Liver (tissue), 9 donors: Measurements from ENCODE around the gene EEF2K. TPM values are rescaled to one million over a fixed set of nuclear protein-coding genes. Genes with fewer than 3 reads are reported as not detected.
A peak's percentile ranks its signal among the peaks of the same experiment; 100 is the strongest.

ENCODE experiments used
- DNase-seq: peaks from one replicate; pipeline ENCODE4 v3.0.0-alpha.2; 2017; ENCODE audit warnings: low spot score
- H3K27ac ChIP-seq, 2 donors: one replicate each; pipeline ENCODE4 v1.7.0; 2013; ENCODE audit warnings: inconsistent platforms in 2 of 2, low read length in 2 of 2, control low read depth in 1 of 2, low read depth in 1 of 2, mild to moderate bottlenecking in 1 of 2
- H3K27me3 ChIP-seq, 4 donors: one replicate each; pipeline versions ENCODE4 v1.6.1 to v1.7.0; 2013; ENCODE audit warnings: low read length in 3 of 4, inconsistent platforms in 1 of 4, mild to moderate bottlenecking in 1 of 4, moderate library complexity in 1 of 4; ENCODE audit not compliant: control insufficient read depth in 4 of 4, insufficient read depth in 4 of 4
- H3K36me3 ChIP-seq, 4 donors: one replicate each; pipeline versions ENCODE4 v1.6.1 to v1.7.0; 2013; ENCODE audit warnings: low read length in 3 of 4, mild to moderate bottlenecking in 3 of 4, low read depth in 1 of 4, moderate library complexity in 1 of 4; ENCODE audit not compliant: control insufficient read depth in 4 of 4, insufficient read depth in 3 of 4
- H3K4me1 ChIP-seq, 4 donors: one replicate each; pipeline versions ENCODE4 v1.6.1 to v1.7.0; 2013; ENCODE audit warnings: low read length in 3 of 4, mild to moderate bottlenecking in 3 of 4, moderate library complexity in 1 of 4; ENCODE audit not compliant: control insufficient read depth in 4 of 4, insufficient read depth in 4 of 4
- H3K4me3 ChIP-seq, 3 donors: one replicate each; pipeline versions ENCODE4 v1.6.1 to v1.7.0; 2013; ENCODE audit warnings: low read length in 3 of 3, control low read depth in 1 of 3, low read depth in 1 of 3, mild to moderate bottlenecking in 1 of 3
- H3K9ac ChIP-seq, 2 donors: one replicate each; pipeline ENCODE4 v1.7.0; 2013; ENCODE audit warnings: low read length in 2 of 2, mild to moderate bottlenecking in 2 of 2, moderate library complexity in 2 of 2, control low read depth in 1 of 2, low read depth in 1 of 2
- H3K9me3 ChIP-seq, 4 donors: one replicate each; pipeline versions ENCODE4 v1.6.1 to v1.7.0; 2013; ENCODE audit warnings: low read length in 3 of 4; ENCODE audit not compliant: control insufficient read depth in 4 of 4
- CTCF ChIP-seq: fragments of 150-350 bp; IDR thresholded peaks from 2 replicates; pipeline ENCODE4 v1.5.1; 2017; ENCODE audit warnings: improper control_type of control experiment, low read depth, low read length; ENCODE audit not compliant: missing input control
- EGR1 ChIP-seq, 2 donors: IDR thresholded peaks; 2 replicates each; pipeline ENCODE4 v1.6.1; 2016 to 2018; ENCODE audit warnings: antibody characterized with exemption in 2 of 2, low read depth in 2 of 2
- FOXA1 ChIP-seq: IDR thresholded peaks from 2 replicates; pipeline ENCODE4 v1.6.1; 2016; ENCODE audit warnings: antibody characterized with exemption
- FOXA2 ChIP-seq: IDR thresholded peaks from 2 replicates; pipeline ENCODE4 v1.6.1; 2016; ENCODE audit warnings: antibody characterized with exemption
- GABPA ChIP-seq, 2 donors: IDR thresholded peaks in 1 of 2; conservative IDR thresholded peaks in 1 of 2; 2 replicates each; pipeline ENCODE4 v1.6.1; 2016; ENCODE audit warnings: antibody characterized with exemption in 2 of 2, mild to moderate bottlenecking in 1 of 2, moderate library complexity in 1 of 2
- HNF4A ChIP-seq, 2 donors: conservative IDR thresholded peaks; 2 replicates each; pipeline ENCODE4 v1.6.1; 2016; ENCODE audit warnings: antibody characterized with exemption in 2 of 2, mild to moderate bottlenecking in 2 of 2
- HNF4G ChIP-seq: IDR thresholded peaks from 2 replicates; pipeline ENCODE4 v1.6.1; 2016; ENCODE audit warnings: antibody characterized with exemption
- JUND ChIP-seq, 2 donors: IDR thresholded peaks; 2 replicates each; pipeline ENCODE4 v1.6.1; 2016; ENCODE audit warnings: antibody characterized with exemption in 2 of 2
- NR2F2 ChIP-seq: IDR thresholded peaks from 2 replicates; pipeline ENCODE4 v1.6.1; 2016; ENCODE audit warnings: antibody characterized with exemption
- RAD21 ChIP-seq, 2 donors: IDR thresholded peaks; 2 replicates each; pipeline ENCODE4 v1.6.1; 2016; ENCODE audit warnings: antibody characterized with exemption in 2 of 2, mild to moderate bottlenecking in 2 of 2
- RXRA ChIP-seq, 2 donors: IDR thresholded peaks; 2 replicates each; pipeline ENCODE4 v1.6.1; 2017 to 2018; ENCODE audit warnings: antibody characterized with exemption in 2 of 2, mild to moderate bottlenecking in 1 of 2
- SP1 ChIP-seq: IDR thresholded peaks from 2 replicates; pipeline ENCODE4 v1.6.1; 2018; ENCODE audit warnings: antibody characterized with exemption, mild to moderate bottlenecking
- TAF1 ChIP-seq: conservative IDR thresholded peaks from 2 replicates; pipeline ENCODE4 v1.6.1; 2016; ENCODE audit warnings: antibody characterized with exemption, mild to moderate bottlenecking
- YY1 ChIP-seq: IDR thresholded peaks from 2 replicates; pipeline ENCODE4 v1.6.1; 2016; ENCODE audit warnings: antibody characterized with exemption, mild to moderate bottlenecking
- ZBTB33 ChIP-seq: IDR thresholded peaks from 2 replicates; pipeline ENCODE4 v1.6.1; 2016; ENCODE audit warnings: antibody characterized with exemption
- WGBS: extraction: QIAGEN DNeasy Blood & Tissue Kit; methylation state at CpG from one replicate; pipeline ENCODE4 v1.1.7; 2013; 5-methylcytosine and 5-hydroxymethylcytosine counted together
- polyA plus RNA-seq, 2 donors: library from polyadenylated mRNA; stranded (reverse) in 1 of 2; unstranded in 1 of 2; fragments of 200-250 nt in 1 of 2; fragments of >200 nt in 1 of 2; fragmentation: Nextera tagmentation in 1 of 2; extraction: Ambion mirVana in 1 of 2; gene quantifications; one replicate each; pipeline versions ENCODE4 v1.2.1 to v1.2.3, GENCODE V29; 2013 to 2015
- total RNA-seq, 2 donors: library from RNA; depleted of rRNA; stranded (reverse); fragments of >200 nt; gene quantifications; one replicate each; pipeline ENCODE4 v1.2.3, GENCODE V29; 2014
- TF ChIP-seq, protein P1 (sequence below): IDR thresholded peaks from 2 replicates; pipeline ENCODE4 v1.6.1; 2016; ENCODE audit warnings: antibody characterized with exemption
- TF ChIP-seq, protein P2 (sequence below): IDR thresholded peaks from 2 replicates; pipeline ENCODE4 v1.6.1; 2016; ENCODE audit warnings: antibody characterized with exemption, mild to moderate bottlenecking
- TF ChIP-seq, protein P3 (sequence below): IDR thresholded peaks from 2 replicates; pipeline ENCODE4 v1.6.1; 2016; ENCODE audit warnings: antibody characterized with exemption
- donor health status: healthy.
- donor health status: healthy.
- donor health status: healthy.
- donor health status: healthy.
- donor health status: healthy.

Gene EEF2K
- total and polyA plus RNA-seq, 4 donors, result 3.2 to 14.3 (median 8.0) TPM

- TF ChIP-seq YY1 (peak; percentile 56), NR2F2 (no peak), HNF4A (conservative IDR thresholded peaks at IDR 0.05) (peak; percentile 42 to 83), HNF4G (no peak), GABPA (IDR thresholded peaks at IDR 0.05 in 1 of 2, conservative IDR thresholded peaks at IDR 0.05 in 1 of 2) (no peak), FOXA1 (peak; percentile 21), CTCF (peak; percentile 17), ZBTB33 (no peak), FOXA2 (no peak), EGR1 (IDR thresholded peaks at IDR 0.05; ENCODE audit: low read depth in 2 of 2) (no peak), TAF1 (no peak), JUND (IDR thresholded peaks at IDR 0.05) (no peak), RAD21 (IDR thresholded peaks at IDR 0.05) (peak; percentile 10 to 29), RXRA (IDR thresholded peaks at IDR 0.05) (peak; percentile 37 to 71), SP1 (peak; percentile 44)
- TF ChIP-seq, protein P1, sequence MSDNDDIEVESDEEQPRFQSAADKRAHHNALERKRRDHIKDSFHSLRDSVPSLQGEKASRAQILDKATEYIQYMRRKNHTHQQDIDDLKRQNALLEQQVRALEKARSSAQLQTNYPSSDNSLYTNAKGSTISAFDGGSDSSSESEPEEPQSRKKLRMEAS, result peak; percentile 41
- TF ChIP-seq, protein P2, sequence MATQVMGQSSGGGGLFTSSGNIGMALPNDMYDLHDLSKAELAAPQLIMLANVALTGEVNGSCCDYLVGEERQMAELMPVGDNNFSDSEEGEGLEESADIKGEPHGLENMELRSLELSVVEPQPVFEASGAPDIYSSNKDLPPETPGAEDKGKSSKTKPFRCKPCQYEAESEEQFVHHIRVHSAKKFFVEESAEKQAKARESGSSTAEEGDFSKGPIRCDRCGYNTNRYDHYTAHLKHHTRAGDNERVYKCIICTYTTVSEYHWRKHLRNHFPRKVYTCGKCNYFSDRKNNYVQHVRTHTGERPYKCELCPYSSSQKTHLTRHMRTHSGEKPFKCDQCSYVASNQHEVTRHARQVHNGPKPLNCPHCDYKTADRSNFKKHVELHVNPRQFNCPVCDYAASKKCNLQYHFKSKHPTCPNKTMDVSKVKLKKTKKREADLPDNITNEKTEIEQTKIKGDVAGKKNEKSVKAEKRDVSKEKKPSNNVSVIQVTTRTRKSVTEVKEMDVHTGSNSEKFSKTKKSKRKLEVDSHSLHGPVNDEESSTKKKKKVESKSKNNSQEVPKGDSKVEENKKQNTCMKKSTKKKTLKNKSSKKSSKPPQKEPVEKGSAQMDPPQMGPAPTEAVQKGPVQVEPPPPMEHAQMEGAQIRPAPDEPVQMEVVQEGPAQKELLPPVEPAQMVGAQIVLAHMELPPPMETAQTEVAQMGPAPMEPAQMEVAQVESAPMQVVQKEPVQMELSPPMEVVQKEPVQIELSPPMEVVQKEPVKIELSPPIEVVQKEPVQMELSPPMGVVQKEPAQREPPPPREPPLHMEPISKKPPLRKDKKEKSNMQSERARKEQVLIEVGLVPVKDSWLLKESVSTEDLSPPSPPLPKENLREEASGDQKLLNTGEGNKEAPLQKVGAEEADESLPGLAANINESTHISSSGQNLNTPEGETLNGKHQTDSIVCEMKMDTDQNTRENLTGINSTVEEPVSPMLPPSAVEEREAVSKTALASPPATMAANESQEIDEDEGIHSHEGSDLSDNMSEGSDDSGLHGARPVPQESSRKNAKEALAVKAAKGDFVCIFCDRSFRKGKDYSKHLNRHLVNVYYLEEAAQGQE, result no peak
- TF ChIP-seq, protein P3, sequence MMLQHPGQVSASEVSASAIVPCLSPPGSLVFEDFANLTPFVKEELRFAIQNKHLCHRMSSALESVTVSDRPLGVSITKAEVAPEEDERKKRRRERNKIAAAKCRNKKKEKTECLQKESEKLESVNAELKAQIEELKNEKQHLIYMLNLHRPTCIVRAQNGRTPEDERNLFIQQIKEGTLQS, result no peak
- H3K4me1 ChIP-seq, result peaks cover 2 to 16% (median 7%) of the 10 kb centered on the region in 4 donors
- H3K4me3 ChIP-seq, result no peak overlapping the region
- H3K27ac ChIP-seq, result peak overlapping the region; percentile 65 to 80
- 44% methylated on average over 9 of the region's 9 CpGs for WGBS
- H3K9ac ChIP-seq, result peak overlapping the region; percentile 41 to 43
- H3K9me3 ChIP-seq, result no peaks in the 10 kb centered on the region
- no peak for DNase-seq
- no peaks in the 10 kb centered on the region for H3K36me3 ChIP-seq
- no peaks in the 10 kb centered on the region for H3K27me3 ChIP-seq
Observed at GRCh38 chr16:22220714-22221113, 14.6 kb downstream of the EEF2K start.
